Transverse colon (tissue), 4 donors: ENCODE measurements around the gene TRIM65. TPM values are rescaled to one million over a fixed set of nuclear protein-coding genes. Genes with fewer than 3 reads are reported as not detected.

Source experiments
- DNase-seq: peaks from one replicate; pipeline ENCODE4 v3.0.0-alpha.2; 2019
- H3K27ac ChIP-seq, 4 donors: fragments of 200-600 bp; sonication (generic); 2 replicates each; pipeline ENCODE4 v1.5.1; 2016 to 2018; ENCODE audit warnings: inconsistent platforms in 4 of 4
- H3K27me3 ChIP-seq: fragments of 200-600 bp; sonication (generic); 2 replicates; pipeline ENCODE4 v1.5.1; 2017; ENCODE audit warnings: inconsistent platforms
- H3K36me3 ChIP-seq, 4 donors: fragments of 200-600 bp; sonication (generic); 2 replicates each; pipeline ENCODE4 v1.5.1; 2017 to 2019; ENCODE audit warnings: inconsistent platforms in 4 of 4
- H3K4me1 ChIP-seq, 4 donors: fragments of 200-600 bp; sonication (generic); 2 replicates each; pipeline ENCODE4 v1.5.1; 2017 to 2020; ENCODE audit warnings: inconsistent platforms in 4 of 4
- H3K4me3 ChIP-seq, 4 donors: fragments of 200-600 bp; sonication (generic); 1 replicate in 1 of 4; 2 replicates in 3 of 4; pipeline versions ENCODE4 v1.5.1 to v1.6.1; 2017 to 2019; ENCODE audit warnings: inconsistent platforms in 4 of 4
- H3K9me3 ChIP-seq, 2 donors: fragments of 200-600 bp; sonication (generic); 2 replicates each; pipeline ENCODE4 v1.5.1; 2017 to 2019; ENCODE audit warnings: inconsistent platforms in 2 of 2
- EP300 ChIP-seq: sonication (generic); formaldehyde crosslinking; IDR thresholded peaks from one replicate; pipeline ENCODE4 v1.6.1; 2017; ENCODE audit warnings: antibody characterized with exemption, low read depth
- POLR2A ChIP-seq: fragments of 450-650 bp; IDR thresholded peaks from one replicate; pipeline ENCODE4 v1.6.1; 2016; ENCODE audit warnings: antibody characterized with exemption, mild to moderate bottlenecking, moderate library complexity
- POLR2AphosphoS5 ChIP-seq, 3 donors: sonication (generic); formaldehyde crosslinking; IDR thresholded peaks; one replicate each; pipeline ENCODE4 v1.6.1; 2016; ENCODE audit warnings: antibody characterized with exemption in 3 of 3
- WGBS, 2 donors: methylation state at CpG; one replicate each; pipeline ENCODE4 v1.1.5; 2018; ENCODE audit warnings: low coverage in 1 of 2; 5-methylcytosine and 5-hydroxymethylcytosine counted together
- in situ Hi-C, 4 donors: fragments of 200-750 bp; cut with MboI; loops; one replicate each; pipeline versions ENCODE4 v1.15.0 to v1.15.1; 2017; ENCODE audit warnings: low sequenced_read_pairs in 3 of 4, low pct_ligation_motif_present in 1 of 4, low pct_unique_long_range_greater_than_20kb in 1 of 4
- intact Hi-C: fragments of 100-400 bp; cut with DNase I; formaldehyde crosslinking; loops from one replicate; pipeline ENCODE4 v1.15.1; 2023; ENCODE audit warnings: low total_unique reads
- total RNA-seq, 4 donors: library from RNA; depleted of rRNA; stranded (reverse); fragments of >200 nt; gene quantifications; one replicate each; pipeline ENCODE4 v1.1.0, GENCODE V29; 2016
- TF ChIP-seq, protein P1 (sequence below), 5 experiments: fragments of 200-600 bp in 3 of 5; fragments of 450-650 bp in 2 of 5; sonication (generic) in 3 of 5; IDR thresholded peaks; 1 replicate in 2 of 5; 2 replicates in 3 of 5; pipeline ENCODE4 v1.5.1; 2016 to 2017; ENCODE audit warnings: antibody characterized with exemption in 5 of 5, inconsistent platforms in 3 of 5, mild to moderate bottlenecking in 2 of 5, moderate library complexity in 1 of 5

Gene TRIM65
- total RNA-seq, 4 donors from 2014 or later: 16.8 to 21.7 (median 20.5) TPM

DNA sequence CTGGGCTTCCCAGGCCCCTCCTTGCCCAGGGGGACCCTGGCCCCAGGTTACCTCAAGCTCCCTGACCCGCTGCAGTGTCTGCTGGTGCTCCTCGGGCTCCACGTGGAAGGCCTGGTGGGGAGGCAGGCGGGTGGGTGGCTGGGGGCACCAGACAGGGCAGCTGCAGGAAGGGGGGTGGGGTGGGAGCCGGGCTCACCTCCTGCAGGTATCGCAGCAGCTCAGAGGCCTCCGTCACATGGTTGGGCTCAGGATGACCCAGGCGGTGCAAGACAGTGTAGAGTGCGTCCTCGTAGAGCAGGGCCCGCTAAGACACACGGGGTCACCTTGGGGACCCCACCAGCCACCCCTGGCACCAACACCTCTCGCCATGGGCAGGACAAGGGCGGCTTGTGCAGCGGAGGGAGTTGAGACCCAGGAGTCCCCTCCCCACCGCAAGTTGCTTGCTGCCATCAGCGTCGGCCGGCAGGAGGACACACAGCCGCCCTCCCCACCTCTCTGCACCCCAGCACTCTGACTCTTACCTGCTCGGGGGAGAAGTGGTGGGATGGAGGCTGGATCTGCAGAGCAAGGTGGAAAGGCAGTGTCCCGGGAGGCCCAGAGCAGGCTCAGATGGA lies 53.7 kb downstream of the TRIM65 start:
- intact Hi-C loops (no loop called here), in situ Hi-C loops (no loop called here)
- peaks cover 0 to 21% (median 7%) of the 10 kb centered on the region in 4 donors for H3K36me3 ChIP-seq
- H3K4me3 ChIP-seq: peak overlapping the region in 3 of 4 donors; percentile 7 to 32 (median 28)
- peak overlapping the region; percentile 79 to 85 (median 80) for H3K27ac ChIP-seq
- no peak for TF ChIP-seq POLR2A
- TF ChIP-seq, protein P1, sequence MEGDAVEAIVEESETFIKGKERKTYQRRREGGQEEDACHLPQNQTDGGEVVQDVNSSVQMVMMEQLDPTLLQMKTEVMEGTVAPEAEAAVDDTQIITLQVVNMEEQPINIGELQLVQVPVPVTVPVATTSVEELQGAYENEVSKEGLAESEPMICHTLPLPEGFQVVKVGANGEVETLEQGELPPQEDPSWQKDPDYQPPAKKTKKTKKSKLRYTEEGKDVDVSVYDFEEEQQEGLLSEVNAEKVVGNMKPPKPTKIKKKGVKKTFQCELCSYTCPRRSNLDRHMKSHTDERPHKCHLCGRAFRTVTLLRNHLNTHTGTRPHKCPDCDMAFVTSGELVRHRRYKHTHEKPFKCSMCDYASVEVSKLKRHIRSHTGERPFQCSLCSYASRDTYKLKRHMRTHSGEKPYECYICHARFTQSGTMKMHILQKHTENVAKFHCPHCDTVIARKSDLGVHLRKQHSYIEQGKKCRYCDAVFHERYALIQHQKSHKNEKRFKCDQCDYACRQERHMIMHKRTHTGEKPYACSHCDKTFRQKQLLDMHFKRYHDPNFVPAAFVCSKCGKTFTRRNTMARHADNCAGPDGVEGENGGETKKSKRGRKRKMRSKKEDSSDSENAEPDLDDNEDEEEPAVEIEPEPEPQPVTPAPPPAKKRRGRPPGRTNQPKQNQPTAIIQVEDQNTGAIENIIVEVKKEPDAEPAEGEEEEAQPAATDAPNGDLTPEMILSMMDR (IDR thresholded peaks at IDR 0.05): no peak
- no peak for TF ChIP-seq POLR2AphosphoS5 (IDR thresholded peaks at IDR 0.05)
- TF ChIP-seq EP300: no peak
- H3K4me1 ChIP-seq: peaks cover 20 to 39% (median 26%) of the 10 kb centered on the region in 4 donors
- no peaks in the 10 kb centered on the region for H3K9me3 ChIP-seq
- 74% methylated on average over 10 of the region's 22 CpGs; no CpG with 5 or more reads in 1 of the 2 donors for WGBS, 2 donors
- no peak for DNase-seq
- H3K27me3 ChIP-seq: no peaks in the 10 kb centered on the region

DNA sequence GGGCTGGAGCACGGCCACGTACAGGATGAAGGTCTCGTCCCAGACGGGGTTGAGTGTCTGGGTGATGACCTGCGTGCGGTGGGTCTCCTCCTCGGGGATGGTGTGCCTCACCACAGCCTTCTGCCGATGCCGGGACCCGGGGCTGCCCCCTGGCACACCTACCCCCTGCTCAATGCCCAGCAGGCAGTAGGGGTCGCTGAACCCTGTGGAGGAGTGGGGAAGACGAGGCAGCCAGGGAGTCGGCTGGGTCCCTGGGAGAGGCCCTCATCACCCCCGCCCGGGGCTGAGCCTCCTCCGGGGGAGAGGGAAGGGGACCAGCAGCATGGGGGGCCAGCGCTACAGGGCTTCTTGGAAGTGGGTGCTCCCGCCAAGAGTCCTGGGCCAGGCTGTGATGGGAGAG lies 54.3 kb downstream of the TRIM65 start:
- Histone ChIP-seq H3K36me3 (peaks cover 0 to 14% (median 4%) of the 10 kb centered on the region in 4 donors), H3K4me3 (no peak overlapping the region), H3K27ac (no peak overlapping the region)

DNA sequence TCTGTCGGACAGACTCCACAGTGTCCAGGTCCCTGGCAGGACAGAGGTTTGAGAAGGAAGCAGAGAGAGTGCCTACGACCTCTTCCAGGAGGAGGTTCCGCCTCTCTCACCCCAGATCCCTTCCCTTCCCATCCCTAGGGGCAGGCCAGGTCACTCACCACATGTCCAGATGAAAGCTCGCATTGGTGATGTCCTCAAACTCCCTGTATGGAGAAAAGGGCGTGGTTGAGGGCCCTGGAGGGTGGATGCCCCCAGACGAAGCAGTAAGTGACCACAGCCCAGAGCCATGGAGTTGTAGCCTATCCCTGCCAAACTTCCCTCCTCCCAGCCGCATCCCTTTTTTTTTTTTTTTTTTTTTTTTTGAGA lies 56.0 kb downstream of the TRIM65 start:
- no peaks in the 10 kb centered on the region for H3K9me3 ChIP-seq
- intact Hi-C loops: no loop called here
- no peak for DNase-seq
- H3K4me3 ChIP-seq: no peak overlapping the region
- peaks cover 14 to 20% (median 17%) of the 10 kb centered on the region in 4 donors for H3K4me1 ChIP-seq
- H3K36me3 ChIP-seq: no peaks in the 10 kb centered on the region
- TF ChIP-seq, protein P1 (IDR thresholded peaks at IDR 0.05): no peak
- TF ChIP-seq EP300 (no peak), POLR2A (no peak), POLR2AphosphoS5 (IDR thresholded peaks at IDR 0.05) (no peak)
- 62 to 76% methylated on average over 3 to 7 of the region's 7 CpGs for WGBS, 2 donors
- H3K27me3 ChIP-seq: no peaks in the 10 kb centered on the region
- H3K27ac ChIP-seq: no peak overlapping the region
- in situ Hi-C loops: no loop called here

More for the DNA sequence above, 54.3 kb downstream of the TRIM65 start:
- intact Hi-C loops: no loop called here
- Histone ChIP-seq H3K9me3 (no peaks in the 10 kb centered on the region), H3K27me3 (no peaks in the 10 kb centered on the region), H3K4me1 (peaks cover 20 to 35% (median 26%) of the 10 kb centered on the region in 4 donors)
- TF ChIP-seq, protein P1 (IDR thresholded peaks at IDR 0.05): no peak
- no peak for TF ChIP-seq POLR2A
- TF ChIP-seq EP300: no peak
- no peak for TF ChIP-seq POLR2AphosphoS5 (IDR thresholded peaks at IDR 0.05)
- 88 to 100% methylated on average over 3 to 18 of the region's 18 CpGs for WGBS, 2 donors
- DNase-seq: no peak
- in situ Hi-C loops: no loop called here

DNA sequence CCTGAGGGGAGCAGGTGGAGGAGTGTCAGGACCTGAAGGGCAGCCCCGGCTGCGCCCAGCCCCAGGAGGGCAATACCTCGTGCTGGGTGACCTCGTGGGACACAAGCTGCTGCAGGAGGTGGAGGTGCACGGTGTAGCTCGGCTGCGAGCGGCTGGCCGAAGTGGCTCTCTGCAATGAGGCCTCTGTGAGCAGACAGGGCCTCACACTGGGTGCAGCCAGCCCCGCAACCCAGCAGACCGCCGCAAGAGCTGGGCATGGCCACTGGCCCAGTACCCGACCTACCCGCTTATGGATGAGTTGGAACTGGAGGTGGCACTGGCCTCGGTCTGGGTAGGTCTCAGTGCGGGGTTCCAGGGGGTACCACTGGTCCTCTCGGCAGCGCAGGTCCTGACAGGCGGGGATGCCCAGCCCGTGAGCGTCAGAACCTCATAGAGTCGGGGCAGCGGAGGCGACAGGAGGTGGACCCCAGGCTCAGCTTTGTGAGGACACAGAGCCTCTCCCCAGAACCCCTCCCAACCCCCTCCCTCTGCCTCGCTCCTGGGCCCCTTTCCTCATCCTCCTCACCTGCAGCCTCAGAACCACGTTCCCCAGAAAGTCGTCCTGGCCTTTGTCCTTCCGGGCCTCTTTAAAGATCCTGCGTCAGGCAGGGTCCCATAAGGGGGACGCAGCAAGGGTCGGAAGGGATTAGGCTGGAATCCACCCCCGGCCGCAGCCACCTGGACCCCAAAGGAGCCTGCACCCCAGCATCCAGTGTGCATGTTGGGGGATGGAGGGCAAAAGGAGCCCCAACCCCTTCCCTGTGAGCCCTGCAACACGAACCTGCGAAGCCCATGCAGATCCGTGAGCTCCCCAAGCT lies 56.6 kb downstream of the TRIM65 start:
- H3K36me3 ChIP-seq: no peaks in the 10 kb centered on the region
- no peak for TF ChIP-seq POLR2A
- TF ChIP-seq, protein P1 (IDR thresholded peaks at IDR 0.05): no peak
- intact Hi-C loops: no loop called here
- no peaks in the 10 kb centered on the region for H3K27me3 ChIP-seq
- H3K4me1 ChIP-seq: peaks cover 8 to 14% (median 11%) of the 10 kb centered on the region in 4 donors
- H3K9me3 ChIP-seq: no peaks in the 10 kb centered on the region
- H3K4me3 ChIP-seq: no peak overlapping the region
- H3K27ac ChIP-seq: no peak overlapping the region
- 88 to 90% methylated on average over 2 to 22 of the region's 36 CpGs for WGBS, 2 donors
- in situ Hi-C loops: no loop called here
- no peak for DNase-seq
